ENCODE results near the gene FAM200A.

- TF ChIP-seq ZNF20 (CRISPR knock-in tag; IDR thresholded peaks at IDR 0.05) (no peak), ZNF263 (CRISPR knock-in tag; IDR thresholded peaks at IDR 0.05) (no peak), ZKSCAN8 (CRISPR knock-in tag; IDR thresholded peaks at IDR 0.05; ENCODE audit: borderline replicate concordance) (no peak), POLR2A (IDR thresholded peaks at IDR 0.05; ENCODE audit: insufficient read depth in 1 of 2, low read depth in 2 of 2, low read length in 2 of 2) (no peak), HDAC2 (CRISPR knock-in tag; IDR thresholded peaks at IDR 0.05) (no peak), ZNF274 (CRISPR knock-in tag; IDR thresholded peaks at IDR 0.05) (no peak), ZNF629 (CRISPR knock-in tag; conservative IDR thresholded peaks at IDR 0.05) (no peak), KDM2A (CRISPR knock-in tag; IDR thresholded peaks at IDR 0.05; ENCODE audit: borderline replicate concordance, low read depth) (no peak), EZH2 (conservative IDR thresholded peaks at IDR 0.05; ENCODE audit: low read depth, low read length) (no peak)
Observed at GRCh38 chr7:99559175-99559915, 7.4 kb upstream of the FAM200A start.

All from HepG2 (cell line).